ENCODE results near the gene PCBP4.

Gene PCBP4

DNA sequence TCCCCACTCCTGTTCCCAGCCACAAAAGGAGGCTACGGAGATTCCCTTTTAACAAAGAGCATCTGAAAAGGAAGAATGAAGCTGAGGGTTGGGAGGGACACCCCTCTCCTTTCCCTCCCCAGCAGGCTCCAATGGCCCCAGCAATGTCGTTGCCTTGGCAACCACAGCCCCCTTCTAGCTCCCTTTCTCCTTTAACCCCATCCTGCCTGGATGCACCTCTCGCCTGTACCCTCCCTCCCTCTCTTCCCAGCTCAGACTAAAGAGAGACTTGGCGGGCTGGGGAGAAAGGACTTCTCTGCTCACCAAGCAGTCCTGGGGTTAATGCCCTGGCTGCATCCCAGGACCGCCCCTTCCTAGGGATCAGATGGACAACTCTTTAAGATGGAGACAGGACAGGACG lies 35.5 kb upstream of the PCBP4 start:
- no peak overlapping the region for H3K4me3 ChIP-seq (replicated peaks; ENCODE audit: low read depth, low read length)
- TF ChIP-seq, protein P1, sequence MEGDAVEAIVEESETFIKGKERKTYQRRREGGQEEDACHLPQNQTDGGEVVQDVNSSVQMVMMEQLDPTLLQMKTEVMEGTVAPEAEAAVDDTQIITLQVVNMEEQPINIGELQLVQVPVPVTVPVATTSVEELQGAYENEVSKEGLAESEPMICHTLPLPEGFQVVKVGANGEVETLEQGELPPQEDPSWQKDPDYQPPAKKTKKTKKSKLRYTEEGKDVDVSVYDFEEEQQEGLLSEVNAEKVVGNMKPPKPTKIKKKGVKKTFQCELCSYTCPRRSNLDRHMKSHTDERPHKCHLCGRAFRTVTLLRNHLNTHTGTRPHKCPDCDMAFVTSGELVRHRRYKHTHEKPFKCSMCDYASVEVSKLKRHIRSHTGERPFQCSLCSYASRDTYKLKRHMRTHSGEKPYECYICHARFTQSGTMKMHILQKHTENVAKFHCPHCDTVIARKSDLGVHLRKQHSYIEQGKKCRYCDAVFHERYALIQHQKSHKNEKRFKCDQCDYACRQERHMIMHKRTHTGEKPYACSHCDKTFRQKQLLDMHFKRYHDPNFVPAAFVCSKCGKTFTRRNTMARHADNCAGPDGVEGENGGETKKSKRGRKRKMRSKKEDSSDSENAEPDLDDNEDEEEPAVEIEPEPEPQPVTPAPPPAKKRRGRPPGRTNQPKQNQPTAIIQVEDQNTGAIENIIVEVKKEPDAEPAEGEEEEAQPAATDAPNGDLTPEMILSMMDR (IDR thresholded peaks at IDR 0.05; ENCODE audit: low read length, missing control alignments), result no peak
- no peak for DNase-seq (ENCODE audit: low read depth)

DNA sequence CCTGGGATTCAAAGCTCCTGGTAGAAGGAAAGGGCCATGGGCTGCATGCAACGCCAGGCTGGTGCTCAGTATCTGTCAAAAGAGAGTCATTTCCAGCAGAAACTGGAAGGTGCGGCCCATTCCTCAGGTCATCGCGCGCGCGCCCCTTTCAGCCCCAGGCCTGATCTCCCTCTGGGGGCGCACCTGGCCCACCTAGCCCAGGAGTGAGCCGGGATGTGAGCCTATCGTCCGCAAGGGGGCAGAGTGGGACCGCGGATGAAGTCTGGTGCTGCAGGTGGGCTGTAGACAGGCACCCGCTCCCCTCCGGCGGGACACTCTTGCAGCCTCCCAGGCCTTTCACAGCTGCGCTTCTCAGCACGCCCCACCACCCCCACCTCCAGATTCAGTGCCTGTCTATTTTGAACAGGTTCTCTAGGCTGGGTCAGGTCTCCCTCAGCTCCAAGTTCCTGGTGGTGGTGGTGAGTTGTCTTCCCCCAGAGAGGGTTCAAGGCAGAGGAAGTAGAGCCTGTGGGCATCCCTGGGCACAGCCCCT lies 34.3 kb upstream of the PCBP4 start:
- peak; percentile 61 for DNase-seq (ENCODE audit: low read depth)
- TF ChIP-seq, protein P1 (IDR thresholded peaks at IDR 0.05; ENCODE audit: low read length, missing control alignments), result peak; percentile 76
- no peak overlapping the region for H3K4me3 ChIP-seq (replicated peaks; ENCODE audit: low read depth, low read length)

DNA sequence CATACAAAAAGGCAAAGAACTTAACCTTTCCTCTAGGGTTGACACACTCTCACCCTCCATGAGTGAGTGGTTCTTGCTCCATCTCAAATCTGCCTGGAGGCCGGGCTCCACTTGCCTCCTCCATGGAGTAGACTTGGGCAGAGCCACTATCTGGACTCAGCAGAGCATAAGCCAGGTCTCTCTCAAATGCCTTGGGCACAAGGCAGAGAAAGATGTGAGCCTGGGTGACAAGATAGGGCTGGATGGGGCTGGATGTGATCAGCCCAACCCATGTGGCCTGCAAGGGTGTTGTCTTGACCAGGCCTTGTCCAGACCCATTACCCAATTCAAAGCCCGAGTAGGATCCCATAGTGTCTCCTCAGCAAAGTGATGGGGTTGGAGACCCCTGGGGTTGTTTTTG lies 32.6 kb upstream of the PCBP4 start:
- DNase-seq (ENCODE audit: low read depth), result no peak
- no peak overlapping the region for H3K4me3 ChIP-seq (replicated peaks; ENCODE audit: low read depth, low read length)
- TF ChIP-seq, protein P1 (IDR thresholded peaks at IDR 0.05; ENCODE audit: low read length, missing control alignments), result no peak

DNA sequence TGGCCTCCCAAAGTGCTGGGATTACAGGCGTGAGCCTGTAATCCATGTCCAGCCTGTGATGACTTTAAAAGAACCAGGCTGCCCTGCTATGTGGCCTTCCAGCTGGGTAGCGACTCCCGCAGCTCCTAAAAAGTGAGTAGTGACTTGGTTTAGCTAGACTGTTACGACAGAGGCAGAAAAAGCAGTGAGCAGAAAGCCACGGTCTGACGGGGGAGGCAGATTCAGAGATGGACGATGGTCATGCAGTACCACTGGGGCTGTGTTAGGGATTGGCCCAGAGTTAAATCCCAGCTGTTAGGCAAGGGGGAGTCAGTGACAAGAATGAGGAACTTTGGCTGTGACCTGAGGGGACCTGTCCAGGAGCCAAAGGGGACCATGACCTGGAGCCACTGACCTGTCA lies 31.5 kb upstream of the PCBP4 start:
- no peak for DNase-seq (ENCODE audit: low read depth)
- H3K4me3 ChIP-seq (replicated peaks; ENCODE audit: low read depth, low read length), result no peak overlapping the region
- TF ChIP-seq, protein P1 (IDR thresholded peaks at IDR 0.05; ENCODE audit: low read length, missing control alignments), result no peak

DNA sequence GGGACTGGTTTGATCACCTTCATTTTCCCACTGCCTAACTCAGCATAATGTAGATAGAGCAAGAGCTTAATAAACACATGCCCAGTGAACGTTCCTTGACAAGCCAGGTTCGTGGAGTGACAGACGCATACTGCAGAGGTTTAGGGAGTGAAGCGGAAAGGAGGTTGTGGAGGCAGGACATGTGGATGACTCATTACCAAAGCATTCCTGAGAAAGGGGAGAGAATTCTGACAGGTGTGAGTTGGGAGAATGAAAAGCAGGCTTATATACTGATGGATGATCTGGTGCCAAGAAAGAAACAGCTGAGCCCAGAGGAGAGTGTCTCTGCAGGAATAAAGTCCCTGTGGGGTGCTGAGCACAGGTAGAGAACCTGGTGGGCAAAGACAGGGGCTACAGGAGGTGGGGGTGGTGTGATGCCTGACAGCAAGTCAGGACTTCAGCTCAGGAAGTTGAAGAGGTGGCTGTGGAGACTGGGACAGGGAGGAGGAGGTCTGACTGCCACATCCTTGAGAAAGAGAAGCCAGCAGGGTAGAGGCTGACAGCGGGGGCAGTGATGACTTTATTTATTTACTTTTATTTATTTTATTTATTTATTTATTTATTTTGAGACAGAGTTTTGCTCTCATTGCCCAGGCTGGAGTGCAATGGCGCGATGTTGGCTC lies 30.8 kb upstream of the PCBP4 start:
- TF ChIP-seq, protein P1 (IDR thresholded peaks at IDR 0.05; ENCODE audit: low read length, missing control alignments), result no peak
- H3K4me3 ChIP-seq (replicated peaks; ENCODE audit: low read depth, low read length), result no peak overlapping the region
- DNase-seq (ENCODE audit: low read depth), result no peak

DNA sequence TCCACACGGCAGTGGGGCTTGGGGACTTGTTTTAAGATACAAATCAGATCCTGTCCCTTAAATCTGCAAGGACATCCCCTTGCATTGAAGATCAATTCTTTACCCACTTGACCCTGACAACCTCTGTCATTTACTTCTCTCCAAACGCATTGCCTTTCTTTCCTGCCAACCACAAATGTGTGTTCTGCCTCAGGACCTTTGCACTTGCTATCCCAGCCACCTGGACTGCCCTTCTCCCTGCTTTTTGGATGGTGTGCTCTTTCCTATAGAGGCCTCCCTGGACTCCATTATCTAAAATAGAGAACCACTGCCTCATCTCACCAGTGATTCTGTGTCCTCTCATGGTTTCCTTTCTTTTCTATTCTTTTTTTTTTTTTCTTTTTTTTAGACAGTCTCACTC lies 29.9 kb upstream of the PCBP4 start:
- DNase-seq (ENCODE audit: low read depth), result no peak
- TF ChIP-seq, protein P1 (IDR thresholded peaks at IDR 0.05; ENCODE audit: low read length, missing control alignments), result no peak
- no peak overlapping the region for H3K4me3 ChIP-seq (replicated peaks; ENCODE audit: low read depth, low read length)
